ENCODE measurements around the gene TMPRSS15.

The TMPRSS15 gene

DNA sequence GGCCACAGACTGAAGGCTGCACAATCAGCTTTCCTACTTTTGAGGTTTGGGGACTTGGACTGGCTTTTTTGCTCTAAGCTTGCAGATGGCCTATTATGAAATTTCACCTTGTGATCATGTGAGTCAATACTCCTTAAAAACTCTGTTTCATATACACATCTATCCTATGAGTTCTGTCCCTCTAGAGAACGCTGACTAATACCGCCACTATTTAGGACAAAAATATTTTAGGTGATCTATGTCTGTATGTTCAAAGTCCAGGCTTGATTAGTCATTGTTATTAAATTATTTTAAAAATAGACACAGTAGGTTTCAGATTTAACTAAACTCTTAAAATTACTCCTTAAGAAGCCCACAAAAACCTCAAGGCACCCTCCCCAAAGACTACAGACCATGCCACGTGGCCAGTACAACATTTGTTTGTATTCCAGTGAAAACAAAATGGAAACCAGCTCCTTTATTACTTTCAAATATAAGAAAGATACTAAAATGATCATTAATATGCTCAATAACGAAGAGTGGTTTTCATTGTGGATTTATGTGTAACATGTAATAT is 63.1 kb downstream of the TMPRSS15 start:
- DNase-seq = no peak

DNA sequence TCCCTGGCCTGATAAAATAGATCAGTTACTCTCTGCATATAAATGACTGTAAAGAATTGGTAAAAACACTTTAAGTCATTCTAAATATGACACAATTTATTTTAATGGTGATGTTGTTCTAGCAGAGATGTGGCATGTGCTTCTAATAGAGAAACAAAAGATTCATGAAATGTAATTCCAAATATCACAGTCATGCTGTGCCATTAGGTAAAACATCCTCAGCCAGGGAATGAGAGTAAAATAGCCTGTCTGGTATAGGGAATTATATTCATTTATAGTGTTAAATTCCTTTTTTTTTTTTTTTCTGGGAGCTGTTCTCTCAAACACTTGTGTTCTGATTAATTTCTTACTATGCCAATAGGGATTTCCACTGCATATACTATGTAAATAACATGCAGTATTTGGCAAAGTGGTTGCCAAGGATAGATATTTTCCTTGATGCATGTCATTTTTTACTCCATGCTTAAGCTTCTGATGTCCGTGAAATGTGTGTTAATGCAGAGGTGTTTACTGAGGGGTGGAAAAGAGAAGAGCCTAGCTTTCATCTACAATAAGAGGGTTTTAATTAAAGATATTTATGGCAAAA is 67.8 kb downstream of the TMPRSS15 start:
- DNase-seq = no peak

DNA sequence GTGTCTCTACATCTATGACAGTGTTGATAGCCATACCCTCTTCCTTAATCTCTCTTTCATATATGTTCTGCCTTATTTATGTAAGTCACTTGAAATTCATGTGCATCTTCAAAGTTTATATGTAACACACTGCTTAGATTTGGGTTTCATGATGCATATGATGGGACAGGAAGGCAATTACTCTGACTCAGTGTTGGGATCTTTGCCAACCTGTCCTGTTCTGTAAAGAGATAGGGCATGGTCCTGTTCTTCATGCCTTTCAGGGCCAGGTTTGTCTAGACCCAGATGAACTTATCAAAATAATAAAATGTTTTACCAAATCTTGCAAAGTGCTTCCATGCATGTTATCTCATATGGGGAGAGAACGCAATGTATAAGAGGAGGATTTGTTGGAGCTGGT is 69.5 kb downstream of the TMPRSS15 start:
- no peak for DNase-seq

DNA sequence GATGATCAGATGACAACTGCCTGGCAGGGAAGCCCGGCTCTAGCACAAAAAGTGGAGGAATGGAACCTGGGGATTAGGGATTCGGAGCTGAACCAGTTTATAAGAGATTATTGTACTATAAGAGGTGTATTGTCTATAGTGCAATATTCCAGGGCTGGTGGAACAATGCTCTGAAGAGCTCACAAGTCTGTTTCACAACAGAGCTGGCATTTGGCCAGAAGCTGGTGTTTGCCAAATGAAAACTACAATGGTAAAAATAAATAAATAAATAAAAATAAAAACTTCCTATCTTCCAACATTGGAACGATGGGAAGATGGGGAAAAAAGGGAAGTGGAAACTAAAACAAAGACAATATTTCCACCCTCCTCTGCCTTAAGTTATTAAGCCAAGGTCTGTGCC is 85.4 kb downstream of the TMPRSS15 start:
- DNase-seq = no peak

DNA sequence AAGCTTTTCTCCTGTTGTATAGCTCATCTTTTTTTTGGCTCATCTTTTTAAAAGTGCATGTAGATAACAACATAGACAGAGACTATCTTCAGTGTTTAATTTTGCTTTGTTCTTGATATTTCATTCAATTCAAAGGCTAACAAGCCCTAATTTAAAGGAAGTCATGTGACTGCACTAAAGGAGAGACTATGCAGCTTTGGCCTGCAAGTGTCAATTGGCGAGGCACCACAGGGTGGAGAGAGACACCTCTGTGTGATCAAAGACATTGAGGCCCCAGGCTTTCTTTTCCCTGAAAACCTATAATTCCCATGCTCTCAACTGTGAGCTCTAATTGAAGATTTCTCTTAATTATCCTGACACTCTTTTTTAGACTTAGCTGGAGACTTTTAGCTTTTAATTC is 105.4 kb downstream of the TMPRSS15 start:
- DNase-seq = no peak

DNA sequence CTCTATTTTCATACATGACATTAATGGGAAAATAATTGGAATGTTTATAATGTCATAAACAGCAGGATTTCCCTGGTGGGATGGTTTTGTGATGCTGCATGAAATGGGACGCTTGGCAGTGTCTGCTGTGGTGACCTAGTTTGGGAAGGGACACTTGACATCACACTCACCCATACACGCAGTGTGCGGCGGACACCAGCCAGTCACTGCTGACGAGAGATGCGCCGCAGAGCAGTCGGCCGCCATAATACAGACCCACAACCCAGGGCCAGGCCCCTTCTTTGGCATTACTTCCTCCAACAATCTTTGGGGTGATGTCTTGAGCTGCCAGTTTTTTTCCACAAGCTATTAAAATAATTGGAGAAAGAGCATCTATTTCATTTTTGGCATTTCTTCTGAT is 109.5 kb downstream of the TMPRSS15 start:
- no peak for DNase-seq

DNA sequence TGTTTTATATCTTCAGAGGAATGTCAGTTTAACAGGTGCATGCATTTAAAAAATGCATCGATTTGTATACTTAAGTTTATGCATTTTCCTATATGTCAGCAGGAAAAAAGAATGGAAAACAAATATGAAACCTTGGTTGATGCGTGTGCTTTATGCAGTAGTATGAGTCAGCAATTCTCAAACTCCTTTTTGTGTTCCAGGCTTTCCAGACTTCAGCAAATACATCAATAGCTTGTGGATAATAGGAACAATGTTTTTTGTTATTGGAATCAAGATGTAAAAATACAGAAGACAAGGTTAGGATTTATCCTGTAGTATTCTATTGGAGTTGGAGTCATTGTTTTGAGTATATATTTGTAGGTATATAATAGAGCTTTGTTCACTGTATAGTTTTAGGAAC is 113.7 kb downstream of the TMPRSS15 start:
- no peak for DNase-seq

DNA sequence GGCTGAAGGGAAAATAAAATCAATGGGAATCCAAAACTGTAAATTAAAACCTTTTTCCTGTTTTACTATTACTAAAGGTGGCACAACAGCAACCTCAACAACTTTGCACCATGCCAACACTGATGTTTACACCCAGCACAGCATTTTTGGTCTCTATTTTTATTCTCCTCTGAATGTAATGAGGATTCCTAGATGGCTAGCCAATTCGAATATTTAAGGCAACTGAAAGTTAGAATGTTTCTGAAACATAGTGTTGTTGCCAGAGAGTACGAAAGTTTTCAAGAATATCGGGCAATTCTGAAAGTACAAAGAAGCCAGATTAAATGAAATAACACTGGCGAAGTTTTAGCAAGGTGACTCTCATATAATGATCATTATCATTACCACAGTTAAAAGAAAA is 118.2 kb downstream of the TMPRSS15 start:
- DNase-seq = no peak

DNA sequence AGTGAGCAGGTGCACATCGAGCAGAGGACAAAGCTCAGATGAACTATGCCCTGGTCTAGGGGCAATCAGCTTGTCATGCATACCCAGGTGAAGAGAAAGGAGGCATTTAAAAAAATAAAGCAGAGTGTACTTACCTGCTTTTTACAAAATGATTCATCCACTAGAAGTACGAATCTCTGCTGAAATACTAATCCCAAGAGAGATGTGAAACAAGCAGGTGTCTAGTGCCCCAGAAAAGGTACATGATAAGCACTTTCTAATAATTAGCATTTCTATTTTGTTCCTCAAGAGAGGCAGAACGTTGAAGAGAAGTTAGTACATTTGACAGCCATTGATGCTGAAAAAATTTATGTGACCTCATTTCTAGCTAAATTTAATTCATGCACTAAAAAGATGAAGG is 127.8 kb downstream of the TMPRSS15 start:
- no peak for DNase-seq

DNA sequence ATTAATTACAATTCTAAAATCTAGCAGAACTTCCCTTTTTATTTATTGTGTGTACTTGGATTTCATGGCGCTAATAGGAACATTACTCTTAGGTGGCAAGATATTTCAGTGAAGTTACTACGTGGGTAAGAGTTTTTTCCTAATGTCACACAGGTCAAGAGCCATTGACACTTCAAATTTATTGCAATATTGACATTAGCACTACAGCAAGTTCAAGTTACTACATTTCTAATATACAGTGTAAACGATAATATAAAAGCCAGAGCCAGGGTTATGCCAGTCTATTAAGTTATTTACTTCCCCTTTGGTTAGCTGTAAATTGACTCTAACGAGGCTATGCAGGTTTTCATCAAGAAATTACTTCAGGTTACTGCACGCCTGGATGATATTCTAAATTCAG is 129.2 kb downstream of the TMPRSS15 start:
- DNase-seq = no peak

DNA sequence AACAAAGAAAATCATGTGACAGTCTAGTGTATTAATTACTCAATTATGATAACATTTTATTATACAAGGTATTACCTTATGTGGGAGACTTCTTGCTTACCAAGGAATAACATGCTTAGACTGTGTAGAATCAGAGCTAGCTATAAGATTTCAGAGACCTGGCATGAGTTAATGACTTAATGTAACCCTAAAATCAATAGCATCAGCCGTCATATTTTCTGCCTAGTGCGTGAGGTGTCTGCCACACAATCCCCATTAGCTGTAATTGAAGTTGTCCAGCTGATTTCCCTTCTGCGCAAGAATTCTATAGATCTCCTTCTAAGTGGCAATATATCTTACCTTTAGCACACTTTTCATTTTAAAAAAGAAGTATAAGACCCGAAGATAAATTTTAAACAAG is 130.2 kb downstream of the TMPRSS15 start:
- DNase-seq = no peak

DNA sequence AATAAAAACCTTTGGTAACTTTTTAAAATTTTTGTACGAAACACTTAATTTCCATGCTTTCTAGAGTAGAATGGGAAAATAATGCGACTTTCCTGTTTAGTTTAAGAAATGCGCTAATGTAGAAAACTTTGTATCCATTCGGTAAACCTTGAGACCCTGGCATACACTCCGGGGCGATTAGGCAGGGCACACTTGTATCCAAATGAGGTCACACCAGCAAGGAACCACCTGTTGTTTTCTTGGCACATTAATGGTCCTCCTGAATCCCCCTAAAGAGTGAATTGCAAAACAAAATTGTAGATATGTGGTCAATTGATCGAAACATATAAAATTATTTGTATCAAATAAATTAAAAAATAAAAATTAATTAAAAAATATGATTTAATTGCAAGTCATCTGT is 133.7 kb downstream of the TMPRSS15 start:
- no peak for DNase-seq

DNA sequence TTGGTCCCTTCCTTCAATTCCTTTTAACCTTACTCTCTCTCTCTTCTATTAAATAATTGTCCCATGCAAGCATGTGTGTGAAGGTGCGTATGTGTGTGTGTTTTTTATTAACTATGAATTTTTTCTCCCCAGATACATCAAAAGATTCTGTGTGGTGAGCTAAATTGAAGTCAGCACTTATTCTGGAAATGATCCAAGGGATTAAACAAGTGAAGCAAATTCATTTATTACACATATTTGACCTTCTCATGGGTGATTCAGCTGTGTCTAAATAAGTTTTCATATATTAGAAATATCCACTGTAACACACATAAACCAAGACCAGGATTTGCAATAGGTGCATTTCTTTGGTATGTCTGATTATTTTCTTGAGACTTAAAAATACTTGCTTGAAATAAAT is 134.7 kb downstream of the TMPRSS15 start:
- no peak for DNase-seq

DNA sequence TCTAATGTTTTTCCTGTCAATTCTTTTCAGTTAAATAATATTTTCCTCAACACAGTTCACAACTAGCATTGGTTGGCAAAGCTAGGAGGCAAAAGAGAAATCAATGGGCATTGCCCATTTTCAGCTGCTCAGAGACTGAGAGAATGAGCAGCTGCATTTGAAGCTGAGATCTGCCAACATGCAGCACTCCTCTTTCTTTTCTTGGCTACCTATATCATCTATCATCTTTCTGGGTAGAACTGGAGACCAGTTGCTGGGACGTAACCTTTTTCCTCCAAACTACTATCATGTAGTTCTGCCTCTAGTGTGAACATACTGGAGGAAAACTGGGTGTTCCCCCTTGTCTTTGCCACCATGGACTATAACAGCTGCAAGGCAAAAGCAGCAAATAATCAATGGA is 136.1 kb downstream of the TMPRSS15 start:
- DNase-seq = no peak

DNA sequence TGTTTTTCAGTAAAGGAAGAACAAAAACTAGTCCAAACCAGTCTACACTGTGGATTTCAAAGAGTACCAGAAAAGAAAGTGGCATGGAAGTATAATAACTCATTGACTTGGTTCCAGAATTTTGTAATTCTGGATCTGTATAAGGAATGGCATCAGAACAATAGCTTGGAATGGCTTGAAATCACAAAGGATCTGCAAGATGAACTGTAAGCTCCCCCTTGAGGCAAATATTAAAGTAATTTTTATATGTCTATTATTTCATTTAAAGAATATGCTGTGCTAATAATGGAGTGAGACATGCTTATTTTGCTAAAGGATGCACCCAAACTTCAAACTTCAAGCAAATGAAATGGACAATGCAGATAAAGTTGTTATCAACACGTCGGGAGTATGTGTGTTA is 137.6 kb downstream of the TMPRSS15 start:
- DNase-seq = no peak

DNA sequence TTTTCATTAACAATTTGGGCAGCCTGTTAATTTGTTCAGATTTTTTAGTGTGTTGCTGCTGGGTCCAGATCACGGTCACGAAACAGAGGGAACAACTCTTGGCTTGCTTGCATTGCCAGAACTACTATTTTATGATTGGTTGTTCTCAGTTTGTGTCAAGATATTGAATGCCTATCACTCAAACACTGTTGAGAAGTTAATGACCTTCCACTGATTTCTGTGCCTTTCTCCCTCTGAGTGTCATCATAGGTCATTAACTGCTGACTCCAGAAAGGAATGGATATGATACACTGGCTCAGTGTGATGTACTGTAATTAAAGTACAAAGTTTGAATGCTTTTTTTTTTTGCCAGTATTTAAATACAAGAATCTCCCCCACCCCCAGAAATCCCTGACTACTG is 149.8 kb downstream of the TMPRSS15 start:
- DNase-seq = no peak

DNA sequence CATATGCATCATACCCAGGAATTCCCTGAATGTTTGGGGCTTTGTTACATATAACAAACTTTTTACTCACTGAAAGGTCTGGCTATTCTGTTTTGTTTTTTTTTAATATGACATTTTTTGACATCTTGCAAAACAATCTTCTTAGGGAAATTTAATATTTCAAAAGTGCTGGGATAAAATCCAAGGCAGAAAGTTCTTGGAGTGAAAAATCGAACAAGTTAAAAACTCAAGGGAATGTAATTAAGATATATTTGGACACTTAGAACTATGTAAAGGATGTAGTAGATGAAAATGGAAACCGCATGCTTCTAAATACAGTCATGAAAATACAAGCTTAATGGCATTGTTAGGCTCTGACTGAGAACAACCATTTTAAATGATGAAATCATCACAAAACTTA is 150.4 kb downstream of the TMPRSS15 start:
- DNase-seq = no peak

DNA sequence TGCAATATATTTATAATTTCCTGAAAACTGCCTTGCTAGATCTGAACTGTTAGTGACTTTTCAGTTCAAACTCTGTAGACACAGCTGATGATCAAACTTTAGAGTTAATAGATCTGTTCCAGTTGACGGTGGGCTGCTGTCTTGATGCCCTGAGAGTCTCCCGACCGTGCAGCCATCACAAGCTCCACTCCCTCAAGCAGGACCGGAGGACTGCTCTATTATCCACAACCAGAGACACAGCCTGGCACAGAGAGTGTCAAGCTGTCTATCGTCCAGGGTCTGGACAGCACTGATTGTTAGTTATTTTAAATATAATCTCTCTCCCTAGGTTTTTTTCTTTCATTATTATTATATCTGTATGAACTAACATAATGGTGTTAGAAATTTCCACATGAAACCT is 150.9 kb downstream of the TMPRSS15 start:
- peak; percentile 51 for DNase-seq

DNA sequence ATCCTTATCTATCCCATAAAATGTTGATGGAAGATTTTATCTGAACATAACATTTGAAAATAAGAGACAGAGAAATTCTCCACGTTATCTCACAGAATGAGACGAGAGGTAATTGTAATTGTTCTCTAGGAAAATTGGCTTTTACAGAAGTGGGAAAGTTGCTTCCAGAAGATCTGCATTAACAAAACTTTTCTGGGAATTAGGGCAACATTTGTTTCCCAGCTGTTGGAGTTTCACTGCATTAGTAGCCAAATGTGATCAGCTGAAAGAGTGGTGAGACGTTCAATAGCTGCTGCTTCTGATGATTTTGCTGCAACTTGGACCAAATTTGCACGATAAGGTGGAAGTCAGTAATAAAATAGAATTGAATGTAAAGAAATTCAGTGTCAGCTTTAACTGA is 151.3 kb downstream of the TMPRSS15 start:
- DNase-seq = no peak

DNA sequence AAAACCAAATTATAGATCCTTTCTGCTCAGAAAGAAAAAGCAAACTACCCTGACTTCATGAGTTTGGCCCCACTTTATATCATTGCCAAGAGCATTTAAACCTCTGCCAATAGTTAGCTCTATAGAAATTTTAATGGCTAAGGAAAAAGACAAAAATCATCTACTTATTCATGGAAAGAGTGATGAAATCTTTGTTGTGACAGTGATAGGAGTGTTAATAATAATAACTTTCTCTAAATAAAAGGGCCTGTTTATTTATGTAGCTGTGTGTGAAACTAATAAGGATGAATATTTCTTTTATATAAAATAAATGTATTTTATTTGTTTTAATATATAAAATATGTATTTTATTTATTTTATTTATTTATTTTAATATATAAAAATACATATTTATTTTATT is 152.5 kb downstream of the TMPRSS15 start:
- DNase-seq = no peak

DNA sequence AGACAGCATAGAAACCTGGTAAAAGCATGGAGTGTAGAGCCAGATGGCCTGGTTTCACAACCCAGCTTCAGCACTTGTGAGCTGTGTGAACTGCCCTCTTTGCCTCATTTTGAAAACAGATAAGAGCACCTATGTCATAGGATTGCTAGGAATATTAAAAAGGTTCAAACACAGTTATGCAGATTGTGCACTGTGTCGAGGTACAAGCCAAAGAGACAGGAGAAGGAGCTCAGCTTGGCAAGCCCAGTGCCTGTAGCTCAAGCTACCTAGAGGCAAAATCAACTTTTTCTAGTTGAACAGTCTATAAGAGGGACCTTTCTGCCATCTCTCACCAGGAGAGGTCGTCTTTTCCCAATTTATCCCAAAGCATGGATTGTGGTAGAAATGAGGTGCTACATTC is 153.9 kb downstream of the TMPRSS15 start:
- DNase-seq = no peak

DNA sequence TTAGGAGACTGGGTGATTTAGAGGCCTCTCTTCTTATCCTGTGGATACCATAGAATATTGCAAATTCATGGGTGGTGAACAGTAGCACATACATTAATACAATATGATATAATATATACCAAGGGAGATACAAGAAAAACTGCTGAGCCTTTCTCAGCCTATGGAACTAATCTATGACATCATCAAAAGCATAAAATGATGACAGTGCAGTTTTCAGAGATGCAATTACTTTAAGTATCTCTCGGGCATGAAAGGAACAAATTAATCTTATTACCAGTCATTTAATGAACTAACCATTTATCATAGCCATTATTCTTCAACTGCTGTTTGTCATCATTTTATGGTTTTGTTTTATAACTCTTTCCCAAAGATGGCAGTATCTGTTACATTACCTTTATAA is 155.4 kb downstream of the TMPRSS15 start:
- DNase-seq = no peak

DNA sequence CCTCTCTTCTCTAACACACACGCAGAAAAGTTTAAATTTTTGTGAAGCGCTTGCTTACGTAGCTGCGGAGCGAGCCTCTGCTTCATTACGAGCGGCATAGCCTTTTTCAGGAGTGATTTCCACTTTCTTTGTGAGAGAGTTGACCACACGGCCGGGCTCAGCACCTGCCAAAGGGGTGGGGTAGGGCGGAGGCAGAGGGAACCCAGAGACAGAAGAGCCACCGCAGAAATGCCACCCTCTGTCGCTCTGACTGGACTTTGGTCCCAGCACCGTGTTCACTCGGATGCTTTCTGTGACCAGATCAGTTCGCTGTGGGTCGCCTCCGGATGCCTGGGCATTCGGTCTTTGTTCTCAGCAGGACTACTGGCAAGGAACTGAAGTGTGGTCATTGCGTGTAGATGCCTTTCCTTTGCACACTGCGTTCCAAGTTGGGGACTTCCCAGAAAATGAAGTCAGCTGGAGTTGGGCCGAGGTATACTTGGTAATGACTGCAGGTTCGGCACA is 158.1 kb downstream of the TMPRSS15 start:
- peak; percentile 80 for DNase-seq

DNA sequence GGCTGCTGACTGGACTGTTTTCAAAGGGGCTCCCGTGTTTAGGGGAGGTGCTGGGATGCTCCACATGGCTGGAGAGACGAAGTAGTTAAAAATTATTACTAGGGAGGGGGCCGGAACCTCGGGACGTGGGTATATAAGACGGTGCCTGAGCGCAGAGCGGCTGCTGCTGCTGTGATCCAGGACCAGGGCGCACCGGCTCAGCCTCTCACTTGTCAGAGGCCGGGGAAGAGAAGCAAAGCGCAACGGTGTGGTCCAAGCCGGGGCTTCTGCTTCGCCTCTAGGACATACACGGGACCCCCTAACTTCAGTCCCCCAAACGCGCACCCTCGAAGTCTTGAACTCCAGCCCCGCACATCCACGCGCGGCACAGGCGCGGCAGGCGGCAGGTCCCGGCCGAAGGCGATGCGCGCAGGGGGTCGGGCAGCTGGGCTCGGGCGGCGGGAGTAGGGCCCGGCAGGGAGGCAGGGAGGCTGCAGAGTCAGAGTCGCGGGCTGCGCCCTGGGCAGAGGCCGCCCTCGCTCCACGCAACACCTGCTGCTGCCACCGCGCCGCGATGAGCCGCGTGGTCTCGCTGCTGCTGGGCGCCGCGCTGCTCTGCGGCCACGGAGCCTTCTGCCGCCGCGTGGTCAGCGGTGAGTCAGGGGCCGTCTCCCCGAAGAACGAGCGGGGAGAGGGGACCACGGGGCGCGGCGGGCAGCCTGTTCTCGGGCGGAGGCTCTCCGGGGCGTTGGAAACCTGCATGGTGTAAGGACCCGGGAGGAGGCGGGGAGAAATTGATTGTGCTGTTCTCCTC is 158.7 kb downstream of the TMPRSS15 start, which contains the start of gene CHODL:
CHODL (plus strand) TSS at position 163 of the 793 bp plus-strand sequence; CDS start at position 554, 391 bp downstream.
- DNase-seq = peak; percentile 81

Measured in right hindlimb (tissue), 1 donor.